H9 (cell line): ENCODE data around the gene ABCA3. TPM values are rescaled to one million over a fixed set of nuclear protein-coding genes. Genes with fewer than 3 reads are reported as not detected.

Experiments used
- DNase-seq: peaks from one replicate; pipeline ENCODE4 v3.0.0-alpha.2; 2017
- H2AFZ ChIP-seq: one replicate; pipeline ENCODE4 v1.6.1; 2013; ENCODE audit warnings: mild to moderate bottlenecking, low read length, control low read depth, moderate library complexity
- H2AK5ac ChIP-seq: 2 replicates; pipeline ENCODE4 v1.6.1; 2013; ENCODE audit warnings: low read length, control low read depth, mixed read lengths; ENCODE audit not compliant: insufficient read length
- H2BK120ac ChIP-seq: one replicate; pipeline ENCODE4 v1.6.1; 2013; ENCODE audit warnings: low read depth, mild to moderate bottlenecking, low read length, control low read depth, inconsistent platforms; ENCODE audit not compliant: poor library complexity, severe bottlenecking
- H2BK12ac ChIP-seq: 2 replicates; pipeline ENCODE4 v1.6.1; 2013; ENCODE audit warnings: low read length, control low read depth, mixed read lengths, low read depth; ENCODE audit not compliant: insufficient read length
- H2BK15ac ChIP-seq: 2 replicates; pipeline ENCODE4 v1.6.1; 2013; ENCODE audit warnings: low read depth, low read length, control low read depth
- H2BK20ac ChIP-seq: one replicate; pipeline ENCODE4 v1.6.1; 2013; ENCODE audit warnings: low read depth, mild to moderate bottlenecking, low read length, control low read depth, inconsistent platforms; ENCODE audit not compliant: poor library complexity, severe bottlenecking
- H2BK5ac ChIP-seq: 2 replicates; pipeline ENCODE4 v1.6.1; 2013; ENCODE audit warnings: low read length, control low read depth, mixed read lengths; ENCODE audit not compliant: insufficient read length
- H3K14ac ChIP-seq: 2 replicates; pipeline ENCODE4 v1.6.1; 2013; ENCODE audit warnings: low read length, control low read depth; ENCODE audit not compliant: insufficient read depth
- H3K18ac ChIP-seq: 2 replicates; pipeline ENCODE4 v1.6.1; 2013; ENCODE audit warnings: low read depth, mild to moderate bottlenecking, mixed read lengths, low read length, control low read depth; ENCODE audit not compliant: insufficient read length
- H3K23ac ChIP-seq: 2 replicates; pipeline ENCODE4 v1.6.1; 2013; ENCODE audit warnings: low read length, control low read depth, mixed read lengths, low read depth; ENCODE audit not compliant: insufficient read length
- H3K23me2 ChIP-seq: 2 replicates; pipeline ENCODE4 v1.6.1; 2013; ENCODE audit warnings: low read depth, mild to moderate bottlenecking, mixed read lengths, low read length, control low read depth; ENCODE audit not compliant: insufficient read length, poor library complexity, severe bottlenecking
- H3K27ac ChIP-seq: 2 replicates; pipeline ENCODE4 v1.5.1; 2013; ENCODE audit warnings: low read length, control low read depth, mixed read lengths, low read depth; ENCODE audit not compliant: insufficient read length
- H3K27me3 ChIP-seq: 2 replicates; pipeline ENCODE4 v1.6.1; 2013; ENCODE audit warnings: low read length, control low read depth, inconsistent platforms; ENCODE audit not compliant: insufficient read depth
- H3K4ac ChIP-seq: 2 replicates; pipeline ENCODE4 v1.6.1; 2013; ENCODE audit warnings: low read depth, mild to moderate bottlenecking, control low read depth, inconsistent platforms, low read length, moderate library complexity
- H3K4me1 ChIP-seq: 2 replicates; pipeline ENCODE4 v1.6.1; 2013; ENCODE audit warnings: low read length, control low read depth, inconsistent platforms; ENCODE audit not compliant: insufficient read depth
- H3K4me2 ChIP-seq: 2 replicates; pipeline ENCODE4 v1.6.1; 2013; ENCODE audit warnings: low read length, control low read depth, mixed read lengths; ENCODE audit not compliant: insufficient read length, insufficient read depth
- H3K56ac ChIP-seq: 2 replicates; pipeline ENCODE4 v1.6.1; 2013; ENCODE audit warnings: low read depth, mild to moderate bottlenecking, mixed read lengths, low read length, control low read depth; ENCODE audit not compliant: insufficient read length
- H3K79me1 ChIP-seq: 2 replicates; pipeline ENCODE4 v1.6.1; 2013; ENCODE audit warnings: low read depth, mild to moderate bottlenecking, moderate library complexity, low read length, control low read depth, inconsistent platforms; ENCODE audit not compliant: insufficient read depth, poor library complexity, severe bottlenecking
- H3K79me2 ChIP-seq: 2 replicates; pipeline ENCODE4 v1.6.1; 2013; ENCODE audit warnings: low read length, control low read depth, inconsistent platforms; ENCODE audit not compliant: insufficient read depth
- H3K9ac ChIP-seq: 2 replicates; pipeline ENCODE4 v1.6.1; 2013; ENCODE audit warnings: low read length, control low read depth, mixed read lengths; ENCODE audit not compliant: insufficient read length; ENCODE audit errors: extremely low read depth
- H3K9me3 ChIP-seq: one replicate; pipeline ENCODE4 v1.6.1; 2013; ENCODE audit warnings: low read depth, low read length, inconsistent platforms; ENCODE audit not compliant: control insufficient read depth
- H3T11ph ChIP-seq: one replicate; pipeline ENCODE4 v1.6.1; 2013; ENCODE audit warnings: mild to moderate bottlenecking, low read length, control low read depth, inconsistent platforms
- H4K20me1 ChIP-seq: one replicate; pipeline ENCODE4 v1.6.1; 2013; ENCODE audit not compliant: control insufficient read depth, insufficient read length, insufficient read depth
- H4K5ac ChIP-seq: 2 replicates; pipeline ENCODE4 v1.6.1; 2013; ENCODE audit warnings: low read depth, mild to moderate bottlenecking, mixed read lengths, low read length, control low read depth; ENCODE audit not compliant: insufficient read length
- H4K8ac ChIP-seq: replicated peaks from 2 replicates; pipeline ENCODE4 v1.6.1; 2013; ENCODE audit warnings: low read length, control low read depth, mixed read lengths, low read depth; ENCODE audit not compliant: insufficient read length
- H4K91ac ChIP-seq: 2 replicates; pipeline ENCODE4 v1.6.1; 2013; ENCODE audit warnings: low read depth, mild to moderate bottlenecking, moderate library complexity, mixed read lengths, low read length, control low read depth; ENCODE audit not compliant: insufficient read length
- H3K27ac Mint-ChIP-seq, 3 experiments: 2 replicates in 2 of 3; 3 replicates in 1 of 3; pipeline ENCODE4 v1.8.0; 2020 to 2021; ENCODE audit warnings: mixed read lengths in 3 of 3, mild to moderate bottlenecking in 1 of 3, moderate library complexity in 1 of 3
- H3K27me3 Mint-ChIP-seq: 2 replicates; pipeline ENCODE4 v1.8.0; 2021; ENCODE audit warnings: low read depth, mild to moderate bottlenecking, moderate library complexity, mixed read lengths
- H3K36me3 Mint-ChIP-seq, 3 experiments: 2 replicates in 2 of 3; 3 replicates in 1 of 3; pipeline ENCODE4 v1.8.0; 2020 to 2021; ENCODE audit warnings: low read depth in 3 of 3, mixed read lengths in 3 of 3; ENCODE audit not compliant: insufficient read depth in 1 of 3
- H3K4me1 Mint-ChIP-seq, 2 experiments: 2 replicates each; pipeline ENCODE4 v1.8.0; 2020; ENCODE audit warnings: mixed read lengths in 2 of 2
- H3K4me3 Mint-ChIP-seq, 2 experiments: 2 replicates in 1 of 2; 3 replicates in 1 of 2; pipeline ENCODE4 v1.8.0; 2020 to 2021; ENCODE audit warnings: mild to moderate bottlenecking in 2 of 2, mixed read lengths in 2 of 2, moderate library complexity in 1 of 2
- H3K9me3 Mint-ChIP-seq, 2 experiments: 2 replicates in 1 of 2; 3 replicates in 1 of 2; pipeline ENCODE4 v1.8.0; 2020; ENCODE audit warnings: mild to moderate bottlenecking in 2 of 2, mixed read lengths in 2 of 2, moderate library complexity in 1 of 2
- CTCF ChIP-seq: fragments of 200-600 bp; sonication (generic); conservative IDR thresholded peaks from 3 replicates; pipeline ENCODE4 v1.8.0; 2021; ENCODE audit warnings: antibody characterized with exemption, mild to moderate bottlenecking
- WGBS: extraction: QIAGEN DNeasy Blood & Tissue Kit; methylation state at CpG from one replicate; pipeline ENCODE4 v1.1.7; 2013; ENCODE audit warnings: missing lambda C conversion rate, low lambda C conversion rate, mixed read lengths; ENCODE audit not compliant: insufficient read length; ENCODE audit errors: extremely low coverage; 5-methylcytosine and 5-hydroxymethylcytosine counted together
- total RNA-seq: library from RNA; stranded (reverse); gene quantifications from 2 replicates; pipeline ENCODE4 v1.2.1, GENCODE V29; 2021

Gene ABCA3
- total RNA-seq, 1 experiment from 2014 or later = 8.0 TPM

- Mint-ChIP-seq H3K9me3 (no peaks in the 10 kb centered on the region), H3K4me1 (0 out of 4 replicates have a peak, but pooled peaks cover 0 to 2% of the 10 kb centered on the region in 2 experiments), H3K27me3 (peaks cover 4% of the 10 kb centered on the region), H3K4me3 (no peak overlapping the region), H3K27ac (no peak overlapping the region), H3K36me3 (peaks cover 0 to 2% (median 0%) of the 10 kb centered on the region in 3 experiments; a peak in 1 of 7 replicates)
- TF ChIP-seq CTCF = no peak
- no peak overlapping the region for H3K4me2 ChIP-seq
- H3K23me2 ChIP-seq = no peaks in the 10 kb centered on the region
- H3K14ac ChIP-seq = no peak overlapping the region; the same call in 1 of the 2 replicates
- no peak overlapping the region for H2BK15ac ChIP-seq
- H3K27ac ChIP-seq = no peak overlapping the region
- no peak overlapping the region for H3K18ac ChIP-seq
- H3K27me3 ChIP-seq = no peaks in the 10 kb centered on the region
- no peak overlapping the region for H2AFZ ChIP-seq
- H4K91ac ChIP-seq = no peak overlapping the region
- no peaks in the 10 kb centered on the region for H4K20me1 ChIP-seq
- WGBS = no CpG with 5 or more reads among the region's 16 CpGs
- H2BK120ac ChIP-seq = no peak overlapping the region
- H3K56ac ChIP-seq = no peak overlapping the region
- no peak overlapping the region for H4K8ac ChIP-seq
- no peak overlapping the region for H2AK5ac ChIP-seq
- no peak overlapping the region for H3T11ph ChIP-seq
- H3K79me2 ChIP-seq = no peaks in the 10 kb centered on the region
- no peak overlapping the region for H3K4ac ChIP-seq
- H3K9ac ChIP-seq = no peak overlapping the region
- no peak overlapping the region for H3K23ac ChIP-seq
- no peak overlapping the region for H2BK5ac ChIP-seq
- H3K4me1 ChIP-seq = no peaks in the 10 kb centered on the region
- no peak overlapping the region for H2BK20ac ChIP-seq
- no peak overlapping the region for H4K5ac ChIP-seq
- H2BK12ac ChIP-seq = no peak overlapping the region
- H3K79me1 ChIP-seq = no peaks in the 10 kb centered on the region
- DNase-seq = no peak
- no peaks in the 10 kb centered on the region for H3K9me3 ChIP-seq
These were observed 14.7 kb downstream of the ABCA3 start for GRCh38 chr16:2325791-2326190.
